ENCODE data around the gene CCDC8. TPM values are rescaled to one million over a fixed set of nuclear protein-coding genes. Genes with fewer than 3 reads are reported as not detected.
"Not testable (repeated sequence)": the region's sequence is repeated elsewhere in the genome, so short reads cannot be mapped to it uniquely, and the experiment has no call there.

The CCDC8 gene
- total and polyA plus RNA-seq, 4 experiments from 2014 or later = not detected

DNA sequence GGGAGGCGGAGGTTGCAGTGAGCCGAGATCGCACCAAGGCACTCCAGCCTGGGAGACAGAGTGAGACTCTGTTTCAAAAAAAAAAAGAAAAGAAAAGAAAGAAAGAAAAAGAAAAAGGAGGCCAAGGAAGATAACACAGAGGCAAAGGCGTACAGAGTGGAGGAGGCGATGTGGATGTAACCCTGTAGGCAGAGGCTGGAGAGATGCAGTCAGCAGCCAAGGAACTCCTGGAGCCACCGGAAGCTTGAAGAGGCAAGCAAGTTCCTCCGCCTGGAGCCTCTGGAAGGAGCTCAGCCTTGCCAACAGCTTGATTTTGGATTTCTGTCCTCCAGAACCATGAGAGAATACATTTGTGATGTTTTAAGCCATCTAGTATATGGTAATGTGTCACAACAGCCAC is 6.7 kb upstream of the CCDC8 start:
- Mint-ChIP-seq H3K4me1 (peaks cover 0 to 6% (median under 1%) of the 10 kb centered on the region in 4 donors), H3K27me3 (peaks cover 25 to 33% of the 10 kb centered on the region in 2 donors), H3K36me3 (no peaks in the 10 kb centered on the region), H3K9me3 (peaks cover 0 to 3% (median 0%) of the 10 kb centered on the region in 8 donors), H3K27ac (no peak overlapping the region), H3K4me3 (no peak overlapping the region)
- Histone ChIP-seq H3K4me1 (ENCODE audit: insufficient read depth, low read length) (peaks cover 7% of the 10 kb centered on the region), H3K36me3 (ENCODE audit: insufficient read depth, low read length) (no peaks in the 10 kb centered on the region), H3K9me3 (ENCODE audit: control insufficient read depth in 1 of 2, low read length in 2 of 2) (no peaks in the 10 kb centered on the region), H3K27me3 (ENCODE audit: insufficient read depth, low read length) (peaks cover 1% of the 10 kb centered on the region), H3K4me3 (ENCODE audit: low read length in 2 of 2) (no peak overlapping the region), H3K27ac (ENCODE audit: low read depth, low read length) (no peak overlapping the region)
- POLR2A ChIA-PET (ENCODE audit: partially characterized antibody) = no interaction called here
- CTCF ChIA-PET (ENCODE audit: partially characterized antibody) = no interaction called here
- intact Hi-C loops (cut with micrococcal nuclease) = no loop called here
- DNase-seq = no peak

DNA sequence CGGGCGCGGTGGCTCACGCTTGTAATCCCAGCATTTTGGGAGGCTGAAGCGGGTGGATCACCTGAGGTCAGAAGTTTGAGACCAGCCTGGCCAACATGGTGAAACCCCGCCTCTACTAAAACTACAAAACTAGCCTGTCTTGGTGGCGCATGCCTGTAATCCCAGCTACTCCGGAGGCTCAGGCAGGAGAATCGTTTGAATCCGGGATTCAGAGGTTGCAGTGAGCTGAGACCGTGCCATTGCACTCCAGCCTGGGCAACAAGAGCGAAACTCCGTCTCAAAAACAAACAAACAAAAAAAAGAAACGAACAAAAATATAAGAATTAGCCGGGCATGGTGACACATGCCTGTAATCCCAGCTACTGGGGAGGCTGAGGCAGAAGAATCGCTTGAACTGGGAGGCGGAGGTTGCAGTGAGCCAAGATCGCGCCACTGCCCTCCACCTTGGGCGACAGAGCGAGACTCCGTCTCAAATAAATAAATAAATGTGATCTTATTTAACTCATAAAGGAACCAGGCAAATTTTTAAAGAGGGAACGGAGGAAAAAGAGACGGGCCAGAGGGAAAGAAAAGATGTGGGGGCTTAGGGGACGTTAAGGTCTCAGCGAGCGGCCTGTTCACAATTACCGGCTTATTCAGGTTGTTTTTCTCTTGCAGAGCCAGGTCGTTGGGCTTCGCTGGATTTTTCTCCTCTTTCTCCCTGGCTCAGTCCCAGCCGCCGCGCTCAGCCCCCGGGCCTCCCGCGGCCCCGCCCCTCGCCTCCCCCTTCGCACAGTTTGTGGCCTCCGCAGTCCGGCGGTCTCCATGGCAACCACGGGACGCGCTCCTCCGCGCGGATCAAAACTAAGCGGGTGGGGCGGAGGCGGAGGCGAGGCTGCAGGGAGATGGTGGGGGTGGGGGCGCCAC is 2.7 kb upstream of the CCDC8 start:
- intact Hi-C loops (cut with micrococcal nuclease); H3K9me3 ChIP-seq (ENCODE audit: control insufficient read depth in 1 of 2, low read length in 2 of 2); H3K27ac ChIP-seq (ENCODE audit: low read depth, low read length); H3K36me3 ChIP-seq (ENCODE audit: insufficient read depth, low read length); H3K27ac Mint-ChIP-seq; POLR2A ChIA-PET (ENCODE audit: partially characterized antibody); H3K36me3 Mint-ChIP-seq; DNase-seq; H3K4me1 ChIP-seq (ENCODE audit: insufficient read depth, low read length); H3K4me3 ChIP-seq (ENCODE audit: low read length in 2 of 2); H3K9me3 Mint-ChIP-seq: not testable (repeated sequence)
- H3K27me3 Mint-ChIP-seq = peaks cover 30 to 38% of the 10 kb centered on the region in 2 donors
- H3K4me3 Mint-ChIP-seq = peak overlapping the region in 2 of 8 donors; percentile 54 to 56
- CTCF ChIA-PET (ENCODE audit: partially characterized antibody) = interaction anchor here (1.0 to 1.4 kb wide), 2 partner anchors 10 to 13 kb away, joined by 3 read pairs; no protein-coding TSS in a partner anchor
- H3K27me3 ChIP-seq (ENCODE audit: insufficient read depth, low read length) = peaks cover 10% of the 10 kb centered on the region
- H3K4me1 Mint-ChIP-seq = peaks cover 0 to 13% (median 3%) of the 10 kb centered on the region in 4 donors

DNA sequence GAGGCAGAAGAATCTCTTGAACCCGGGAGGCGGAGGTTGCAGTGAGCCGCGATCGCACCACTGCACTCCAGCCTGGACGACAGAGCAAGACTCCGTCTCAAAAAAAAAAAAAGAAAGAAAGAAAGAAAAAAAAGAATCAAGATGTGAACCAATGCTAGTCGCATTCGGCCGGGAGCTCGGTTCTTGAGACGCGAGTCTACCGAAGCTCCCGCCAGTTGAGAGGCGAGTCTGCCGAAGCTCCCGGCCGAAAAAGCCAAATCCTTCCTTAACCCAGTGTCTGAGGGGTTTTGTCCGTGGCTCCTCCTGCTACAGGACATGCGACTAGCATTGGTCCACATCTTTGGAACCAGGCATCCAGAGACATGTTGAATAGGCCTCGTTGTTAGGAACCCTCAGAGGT is 1.5 kb upstream of the CCDC8 start:
- peaks cover 0 to 13% (median 3%) of the 10 kb centered on the region in 4 donors for H3K4me1 Mint-ChIP-seq
- H3K4me3 Mint-ChIP-seq; H3K4me1 ChIP-seq (ENCODE audit: insufficient read depth, low read length); H3K27ac ChIP-seq (ENCODE audit: low read depth, low read length); intact Hi-C loops (cut with micrococcal nuclease); H3K36me3 ChIP-seq (ENCODE audit: insufficient read depth, low read length); H3K27ac Mint-ChIP-seq; H3K9me3 Mint-ChIP-seq; H3K9me3 ChIP-seq (ENCODE audit: control insufficient read depth in 1 of 2, low read length in 2 of 2); DNase-seq; POLR2A ChIA-PET (ENCODE audit: partially characterized antibody); H3K4me3 ChIP-seq (ENCODE audit: low read length in 2 of 2); H3K36me3 Mint-ChIP-seq: not testable (repeated sequence)
- peaks cover 10% of the 10 kb centered on the region for H3K27me3 ChIP-seq (ENCODE audit: insufficient read depth, low read length)
- peaks cover 32 to 44% of the 10 kb centered on the region in 2 donors for H3K27me3 Mint-ChIP-seq
- CTCF ChIA-PET (ENCODE audit: partially characterized antibody) = interaction anchor here (1.0 to 1.4 kb wide), 2 partner anchors 9 to 12 kb away, joined by 3 read pairs; no protein-coding TSS in a partner anchor

DNA sequence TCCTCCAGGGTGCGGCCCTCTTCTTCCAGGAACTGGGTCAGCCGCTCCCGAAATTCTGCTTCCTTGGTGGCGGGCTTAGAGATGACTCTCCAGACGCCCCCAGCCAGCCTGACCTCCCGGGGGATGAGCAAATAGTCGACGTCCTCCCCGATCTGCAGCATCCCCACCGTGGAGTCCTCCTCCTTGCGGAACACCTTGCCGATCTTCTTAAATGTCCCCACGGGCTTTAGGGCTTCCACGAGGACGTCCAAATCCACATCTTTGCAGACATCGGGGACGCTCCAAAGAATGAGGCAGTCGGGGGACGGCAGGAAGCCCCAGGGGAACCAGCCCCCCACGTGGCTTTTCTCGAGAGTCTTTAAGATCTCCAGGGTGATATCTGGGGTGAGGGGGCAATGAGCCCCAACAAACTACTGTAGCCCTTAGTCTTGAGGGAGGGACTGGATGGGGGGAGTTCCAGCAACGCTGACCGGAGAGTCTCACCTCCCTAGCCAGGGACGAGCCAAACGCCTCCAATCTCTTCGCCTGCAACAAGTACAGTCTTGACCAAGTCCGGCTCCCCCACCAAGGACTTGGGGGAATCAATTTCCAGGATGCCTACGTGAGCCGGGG is 608 bp downstream of the CCDC8 start:
- Histone ChIP-seq H3K27ac (ENCODE audit: low read depth, low read length) (no peak overlapping the region), H3K36me3 (ENCODE audit: insufficient read depth, low read length) (no peaks in the 10 kb centered on the region), H3K4me3 (ENCODE audit: low read length in 2 of 2) (no peak overlapping the region), H3K9me3 (ENCODE audit: control insufficient read depth in 1 of 2, low read length in 2 of 2) (no peaks in the 10 kb centered on the region), H3K4me1 (ENCODE audit: insufficient read depth, low read length) (peaks cover 7% of the 10 kb centered on the region), H3K27me3 (ENCODE audit: insufficient read depth, low read length) (peaks cover 15% of the 10 kb centered on the region)
- ChIA-PET CTCF (ENCODE audit: partially characterized antibody) (no interaction called here), POLR2A (ENCODE audit: partially characterized antibody) (no interaction called here)
- intact Hi-C loops (cut with micrococcal nuclease) = no loop called here
- Mint-ChIP-seq H3K4me3 (no peak overlapping the region), H3K4me1 (peaks cover 4 to 14% (median 11%) of the 10 kb centered on the region in 4 donors), H3K27me3 (peaks cover 39 to 53% of the 10 kb centered on the region in 2 donors), H3K36me3 (no peaks in the 10 kb centered on the region), H3K9me3 (peaks cover 0 to 1% (median 0%) of the 10 kb centered on the region in 8 donors), H3K27ac (peak overlapping the region in 1 of 7 donors; percentile 55)
- no peak for DNase-seq

DNA sequence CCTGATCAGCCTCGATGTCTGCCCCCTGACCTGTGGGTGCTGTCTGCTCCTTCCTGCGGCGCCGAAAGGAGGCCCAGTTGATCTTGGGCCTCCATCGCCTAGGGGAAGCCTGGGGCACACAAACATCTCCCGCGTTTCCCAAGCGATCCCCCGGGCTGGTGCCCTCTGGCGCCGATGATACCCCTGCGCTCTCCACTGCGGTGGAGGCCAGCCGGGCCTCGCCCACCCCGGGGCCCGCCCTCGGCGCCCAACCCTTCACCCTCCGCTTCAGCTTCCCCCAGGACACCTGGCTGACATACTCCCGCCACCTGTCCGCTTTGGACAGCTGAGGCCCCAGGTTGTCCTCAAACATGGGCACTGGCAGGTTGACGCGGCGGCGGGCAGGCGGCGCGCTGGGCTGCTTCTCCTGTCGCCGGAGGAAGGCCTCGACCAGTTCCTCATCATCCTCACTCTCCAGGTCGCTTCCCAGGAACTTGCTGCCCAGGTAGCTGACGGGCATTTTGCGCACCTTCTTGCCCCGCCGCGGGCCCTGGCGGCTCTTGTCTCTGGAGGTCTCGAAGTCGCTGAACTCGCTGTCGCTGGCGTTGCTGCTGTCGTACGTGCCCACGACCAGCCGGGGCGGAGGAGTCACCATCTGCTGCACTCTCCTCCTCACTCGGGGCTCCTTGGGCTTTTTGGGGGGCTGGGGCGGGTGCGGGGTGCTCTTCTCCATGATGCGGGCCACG is 1.3 kb downstream of the CCDC8 start:
- intact Hi-C loops (cut with micrococcal nuclease) = no loop called here
- no peak for DNase-seq
- H3K36me3 Mint-ChIP-seq = no peaks in the 10 kb centered on the region
- peaks cover 7% of the 10 kb centered on the region for H3K4me1 ChIP-seq (ENCODE audit: insufficient read depth, low read length)
- H3K4me1 Mint-ChIP-seq = peaks cover 4 to 15% (median 12%) of the 10 kb centered on the region in 4 donors
- H3K4me3 ChIP-seq (ENCODE audit: low read length in 2 of 2) = no peak overlapping the region
- peaks cover 0 to 1% (median 0%) of the 10 kb centered on the region in 8 donors for H3K9me3 Mint-ChIP-seq
- no peaks in the 10 kb centered on the region for H3K36me3 ChIP-seq (ENCODE audit: insufficient read depth, low read length)
- H3K27me3 ChIP-seq (ENCODE audit: insufficient read depth, low read length) = peaks cover 15% of the 10 kb centered on the region
- no peak overlapping the region for H3K4me3 Mint-ChIP-seq
- H3K9me3 ChIP-seq (ENCODE audit: control insufficient read depth in 1 of 2, low read length in 2 of 2) = no peaks in the 10 kb centered on the region
- H3K27ac Mint-ChIP-seq = no peak overlapping the region
- no peak overlapping the region for H3K27ac ChIP-seq (ENCODE audit: low read depth, low read length)
- CTCF ChIA-PET (ENCODE audit: partially characterized antibody) = interaction anchor here (1.1 kb wide), 1 partner anchor 10 kb away, joined by 3 read pairs; no protein-coding TSS in a partner anchor
- H3K27me3 Mint-ChIP-seq = peaks cover 44 to 54% of the 10 kb centered on the region in 2 donors
- POLR2A ChIA-PET (ENCODE audit: partially characterized antibody) = no interaction called here

DNA sequence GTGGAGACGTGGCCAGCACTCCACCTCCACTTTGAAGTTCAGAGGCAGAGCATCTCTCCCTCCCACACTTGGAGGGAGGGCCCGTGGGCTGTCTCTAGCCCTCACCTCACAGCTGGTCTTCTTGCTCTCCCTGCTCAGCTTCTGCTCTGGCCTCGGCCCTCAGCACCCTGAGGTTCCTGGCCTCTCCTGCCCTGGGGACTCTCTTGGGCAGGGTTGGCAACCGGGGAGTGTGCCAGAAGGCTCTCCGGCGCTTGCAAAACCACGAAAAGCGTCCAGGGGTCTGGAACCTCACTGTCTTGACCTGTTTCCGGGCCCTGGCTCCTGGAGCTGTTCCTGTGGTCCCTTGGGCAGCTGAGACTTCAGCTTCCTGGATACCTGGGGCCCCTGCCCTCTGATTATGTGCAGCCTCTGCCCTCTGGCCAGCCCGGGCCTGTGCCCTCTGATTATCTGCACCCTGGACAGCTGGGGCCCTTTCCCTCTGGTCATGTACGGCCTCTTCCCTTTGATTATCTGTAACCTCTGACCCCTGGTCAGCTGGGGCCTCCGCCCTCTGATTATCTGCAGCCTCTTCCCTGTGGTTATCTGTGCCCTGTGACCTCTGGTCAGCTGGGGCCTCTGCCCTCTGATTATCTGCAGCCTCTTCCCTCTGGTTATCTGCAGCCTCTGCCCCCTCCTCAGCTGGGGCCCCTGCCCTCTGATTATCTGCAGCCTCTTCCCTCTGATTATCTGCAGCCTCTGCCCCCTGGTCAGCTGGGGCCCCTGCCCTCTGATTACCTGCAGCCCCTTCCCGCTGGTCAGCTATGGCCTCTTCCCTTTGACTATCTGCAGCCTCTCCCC is 2.1 kb downstream of the CCDC8 start:
- intact Hi-C loops (cut with micrococcal nuclease) = no loop called here
- H3K27ac ChIP-seq (ENCODE audit: low read depth, low read length) = no peak overlapping the region
- H3K9me3 Mint-ChIP-seq = no peaks in the 10 kb centered on the region
- no peak overlapping the region for H3K4me3 ChIP-seq (ENCODE audit: low read length in 2 of 2)
- ChIA-PET POLR2A (ENCODE audit: partially characterized antibody) (no interaction called here), CTCF (ENCODE audit: partially characterized antibody) (interaction anchor here (1.1 kb wide), 1 partner anchor 9 kb away, joined by 3 read pairs; no protein-coding TSS in a partner anchor)
- no peaks in the 10 kb centered on the region for H3K36me3 ChIP-seq (ENCODE audit: insufficient read depth, low read length)
- H3K4me1 ChIP-seq (ENCODE audit: insufficient read depth, low read length) = peaks cover 3% of the 10 kb centered on the region
- no peaks in the 10 kb centered on the region for H3K9me3 ChIP-seq (ENCODE audit: control insufficient read depth in 1 of 2, low read length in 2 of 2)
- no peaks in the 10 kb centered on the region for H3K36me3 Mint-ChIP-seq
- H3K27me3 ChIP-seq (ENCODE audit: insufficient read depth, low read length) = peaks cover 15% of the 10 kb centered on the region
- no peak for DNase-seq
- no peak overlapping the region for H3K4me3 Mint-ChIP-seq
- peaks cover 49 to 56% of the 10 kb centered on the region in 2 donors for H3K27me3 Mint-ChIP-seq
- H3K27ac Mint-ChIP-seq = peak overlapping the region in 1 of 7 donors; percentile 59
- peaks cover 4 to 15% (median 12%) of the 10 kb centered on the region in 4 donors for H3K4me1 Mint-ChIP-seq
